Measurements from ENCODE around the gene TGIF1.

Gene TGIF1

DNA sequence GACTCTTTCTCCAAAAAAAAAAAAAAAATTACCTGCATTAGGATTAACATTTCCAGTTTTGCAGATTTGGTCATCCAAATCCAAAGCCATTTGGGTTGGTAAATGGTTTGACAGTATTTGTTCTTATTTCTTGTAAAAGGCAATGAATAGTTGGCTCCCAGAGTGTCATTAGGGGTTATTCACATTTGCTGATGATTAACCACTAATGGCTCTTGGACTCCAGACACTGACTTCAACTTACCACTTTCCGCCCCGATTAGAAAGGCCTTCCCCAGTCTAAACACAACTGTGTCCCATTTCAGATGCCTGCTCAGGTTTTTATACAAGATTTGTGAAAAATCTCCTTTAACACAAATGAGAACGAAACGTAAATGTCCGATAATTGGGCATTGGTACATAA is 9.6 kb upstream of the TGIF1 start:
- no peak for DNase-seq

DNA sequence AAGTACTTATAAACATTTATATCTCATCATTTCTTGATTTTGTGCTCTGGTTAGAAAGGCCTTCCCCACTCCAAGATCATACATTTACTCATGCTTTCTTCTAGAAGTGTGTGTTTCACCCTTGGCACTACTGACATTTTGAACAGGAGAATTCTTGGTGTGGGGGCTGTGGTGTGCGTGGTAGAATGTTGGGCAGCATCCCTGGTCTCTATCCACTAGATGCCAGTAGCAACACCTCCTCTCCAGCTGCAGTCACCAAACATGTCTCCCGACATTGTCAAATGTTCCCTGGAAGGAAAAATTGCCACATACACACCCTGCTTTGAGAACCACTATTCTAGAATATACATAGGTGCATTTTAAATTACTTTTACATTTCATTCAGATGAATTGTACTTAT is 8.7 kb upstream of the TGIF1 start:
- no peak for DNase-seq

DNA sequence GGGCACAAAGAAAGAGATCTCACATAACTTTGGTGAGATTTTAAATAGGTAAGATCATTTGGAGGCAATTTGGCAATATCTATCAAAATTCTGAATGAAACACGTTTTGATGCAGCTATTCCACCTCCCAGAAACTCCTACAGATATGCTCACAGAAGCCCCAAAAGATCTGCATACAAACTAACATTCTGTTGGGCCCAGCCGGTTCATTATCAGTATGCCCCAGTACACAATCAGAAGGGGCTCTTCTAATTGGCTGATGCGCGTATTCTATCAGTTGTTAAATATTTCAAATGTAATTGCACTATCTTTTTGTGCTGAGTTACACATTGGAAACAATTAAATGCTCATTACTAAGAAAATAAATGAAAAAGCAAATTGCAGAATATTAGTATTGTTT is 7.1 kb upstream of the TGIF1 start:
- DNase-seq = no peak

DNA sequence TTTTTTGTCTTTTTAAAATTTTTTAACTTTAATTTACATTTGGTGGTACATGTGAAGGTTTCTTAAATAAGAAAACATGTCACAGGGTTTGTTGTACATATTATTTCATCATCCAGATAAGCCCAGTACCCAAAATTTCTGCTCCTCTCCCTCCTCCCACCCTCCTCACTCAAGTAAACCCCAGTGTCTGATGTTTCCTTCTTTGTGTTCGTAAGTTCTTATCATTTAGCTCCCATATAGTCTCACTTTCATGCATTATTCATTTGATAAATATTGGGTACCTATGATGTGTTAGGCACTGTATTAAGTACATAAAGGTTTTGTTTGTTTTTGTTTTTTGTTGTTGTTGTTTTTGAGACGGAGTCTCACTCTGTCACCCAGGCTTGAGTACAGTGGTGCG is 5.7 kb upstream of the TGIF1 start:
- DNase-seq = no peak

DNA sequence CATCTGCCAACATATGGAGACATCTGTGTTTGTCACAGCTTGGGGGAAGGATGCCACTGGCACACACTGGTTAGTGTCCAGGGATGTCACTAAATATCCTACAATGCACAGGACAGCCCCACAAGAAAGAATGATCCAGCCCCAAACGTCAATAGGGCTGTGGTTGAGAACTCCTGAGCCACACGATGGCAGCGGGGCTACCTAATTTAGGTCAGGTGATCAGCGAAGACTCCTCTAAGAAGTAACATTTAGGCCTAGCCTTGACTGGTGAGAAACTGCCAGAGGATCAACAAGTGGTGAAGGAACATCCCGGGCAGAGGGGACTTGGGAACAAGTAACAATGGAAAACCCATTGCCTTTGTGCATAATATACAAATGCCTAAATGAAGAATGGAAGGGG is 5.0 kb upstream of the TGIF1 start:
- DNase-seq = no peak

DNA sequence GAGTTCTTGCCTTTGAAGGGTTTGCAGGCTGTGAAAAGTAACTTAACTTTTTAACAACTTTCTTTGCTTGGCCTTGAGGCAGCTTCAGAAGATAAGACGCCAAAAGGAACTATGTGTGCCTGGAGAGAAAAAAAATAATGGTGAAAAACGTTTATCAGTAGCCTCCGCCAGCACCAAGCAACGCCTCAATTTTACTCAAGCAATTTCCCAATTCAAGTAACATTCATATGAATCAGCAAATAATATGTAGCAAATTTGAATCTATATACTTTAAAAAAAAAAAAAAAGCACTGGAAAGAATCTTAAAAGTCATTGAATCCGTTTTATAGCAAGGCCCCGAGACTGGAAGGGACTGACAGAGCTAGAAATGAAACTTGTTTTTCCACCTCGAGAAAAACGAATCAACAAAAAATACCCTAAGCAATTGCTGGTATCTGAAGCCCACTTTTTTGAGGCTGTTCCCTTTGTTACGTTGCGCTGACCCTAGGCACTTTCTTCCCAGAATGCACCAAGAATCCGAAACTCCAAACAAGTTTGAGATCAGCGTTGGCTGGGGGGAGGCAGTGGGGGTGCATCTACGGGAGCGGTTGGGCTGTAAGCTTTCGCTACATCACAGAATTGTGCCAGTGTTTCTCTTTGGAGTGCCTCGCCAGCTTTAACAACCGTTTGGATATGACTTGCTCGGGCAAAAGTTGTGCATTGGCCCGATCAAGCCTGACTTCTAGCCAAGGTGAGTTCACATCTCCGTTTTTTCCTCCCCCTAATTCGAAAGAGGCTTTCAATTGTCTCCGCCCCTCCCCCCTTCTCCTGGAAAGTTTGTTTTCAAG is 2.7 kb upstream of the TGIF1 start:
- DNase-seq = no peak

DNA sequence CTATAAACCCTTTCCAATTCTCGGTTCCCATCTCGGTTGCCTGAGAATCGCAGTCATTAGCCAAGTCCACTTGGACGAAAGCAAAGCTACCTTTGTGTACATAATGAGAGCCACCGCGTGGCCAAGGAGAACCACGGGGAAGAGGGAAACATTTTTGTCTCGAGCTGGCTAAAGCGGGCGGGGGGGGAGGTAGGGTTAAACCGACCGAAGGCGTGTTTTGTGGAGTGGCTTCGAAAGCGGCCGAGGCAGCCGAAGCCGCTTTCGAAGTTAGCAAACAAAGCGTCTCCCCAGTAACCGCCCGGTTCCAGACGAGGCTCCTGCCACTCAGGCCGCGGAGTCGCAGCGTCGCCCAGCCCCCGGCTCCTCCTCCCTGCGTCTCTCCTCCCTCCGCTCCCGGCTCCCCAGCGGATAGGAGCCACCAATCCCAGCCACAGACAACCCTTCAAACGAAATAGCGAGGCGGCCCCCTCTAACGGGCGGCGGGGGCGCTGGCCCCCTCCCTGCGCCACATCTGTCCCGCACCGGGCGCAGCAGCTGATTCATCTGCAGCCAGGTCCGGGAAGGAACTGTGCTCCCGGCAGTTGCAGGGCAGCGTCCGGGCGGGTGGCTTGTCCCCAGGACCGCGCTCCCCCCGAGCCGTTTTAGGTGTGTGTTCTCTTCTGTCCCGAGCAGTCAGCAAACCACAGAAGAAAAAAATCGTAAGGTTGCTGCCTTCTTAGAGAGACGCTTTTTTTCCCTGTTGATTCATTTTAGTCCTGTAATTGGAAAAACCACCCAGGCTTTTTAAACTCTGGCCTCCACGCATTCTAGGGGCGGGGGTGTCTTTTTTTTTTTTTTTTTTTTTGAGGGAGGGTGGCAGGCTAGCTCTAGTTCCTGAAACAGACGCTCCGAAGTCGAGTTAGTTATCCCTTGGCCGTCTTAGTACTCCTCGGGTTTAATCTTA is 1.8 kb upstream of the TGIF1 start:
- peak; percentile 85 for DNase-seq

DNA sequence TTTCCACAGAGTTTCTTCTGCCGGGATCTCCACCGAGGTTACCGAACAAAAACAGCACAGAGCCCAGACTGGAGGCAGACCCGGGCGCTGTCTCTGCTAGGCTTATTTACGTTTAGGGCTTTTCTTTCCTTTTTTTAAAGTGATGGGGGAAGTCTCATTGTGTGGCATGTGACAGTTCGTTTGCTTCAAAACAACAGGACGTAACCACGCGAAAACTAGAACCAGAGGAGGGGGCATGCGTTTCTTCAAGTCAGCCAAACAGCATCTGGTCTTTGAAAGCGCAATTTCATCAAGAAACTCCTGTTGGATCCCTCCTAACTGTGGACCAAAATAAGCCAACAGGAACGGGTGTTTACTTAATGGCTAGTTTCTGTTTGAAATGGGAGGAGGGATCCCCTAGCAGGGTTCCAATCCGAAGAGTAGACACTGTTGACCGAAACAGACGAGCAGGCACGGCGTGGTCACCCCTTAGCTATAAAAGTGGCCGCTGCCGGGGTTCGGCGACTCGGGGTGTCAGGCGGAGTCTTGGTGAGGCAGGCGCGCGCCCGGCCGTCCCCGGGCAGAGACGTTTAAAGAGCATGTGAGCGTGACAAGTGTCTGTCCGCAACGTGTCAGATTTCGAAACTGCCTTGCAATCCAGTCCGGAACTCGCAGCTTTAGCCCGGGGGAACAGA is 997 bp upstream of the TGIF1 start:
- DNase-seq = peak; percentile 73

DNA sequence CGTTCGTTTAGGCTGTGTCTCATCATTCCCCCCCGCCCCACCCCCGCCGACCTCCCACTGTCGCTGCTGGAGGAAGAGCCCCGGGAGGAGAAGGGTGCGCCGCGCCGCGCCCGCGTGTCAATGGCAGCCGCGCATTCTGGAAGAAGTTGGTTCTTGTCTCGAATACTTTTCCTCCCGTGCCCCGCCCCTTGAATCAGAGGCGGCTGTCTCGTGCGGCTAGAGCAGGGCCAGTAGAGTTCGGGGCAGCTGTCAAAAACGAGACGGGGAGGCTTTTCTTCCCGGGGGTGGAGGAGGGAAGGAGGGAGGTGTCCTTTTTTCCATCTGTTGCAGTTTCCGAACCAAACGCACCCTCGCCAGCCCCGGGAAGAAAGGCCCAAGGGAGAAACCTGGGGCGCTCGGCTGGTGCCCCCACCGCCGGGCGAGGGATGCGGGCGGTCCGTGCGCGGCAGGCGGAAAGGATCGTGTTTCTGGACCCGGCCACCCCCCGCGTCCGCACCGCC is 410 bp upstream of the TGIF1 start:
- peak; percentile 80 for DNase-seq

DNA sequence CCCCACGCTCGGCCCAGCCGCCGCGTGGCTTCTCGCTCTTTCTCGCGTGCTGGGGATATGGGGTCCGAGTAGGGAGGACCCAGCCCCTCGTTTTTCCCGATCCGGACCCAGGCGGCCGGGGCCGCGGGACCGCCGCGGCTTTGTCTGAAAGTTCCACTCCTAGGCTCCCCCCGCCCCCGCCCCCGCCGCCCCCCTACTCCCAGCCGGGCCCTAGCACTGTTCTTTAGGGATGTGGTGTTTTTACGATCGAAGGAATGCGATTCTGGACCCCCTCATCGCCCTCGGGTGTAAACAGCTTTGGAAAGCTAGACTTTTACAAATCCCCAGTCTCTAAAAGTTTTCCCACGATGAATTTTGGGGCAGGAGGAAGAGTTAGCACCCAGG is 819 bp downstream of the TGIF1 start:
- DNase-seq = no peak

DNA sequence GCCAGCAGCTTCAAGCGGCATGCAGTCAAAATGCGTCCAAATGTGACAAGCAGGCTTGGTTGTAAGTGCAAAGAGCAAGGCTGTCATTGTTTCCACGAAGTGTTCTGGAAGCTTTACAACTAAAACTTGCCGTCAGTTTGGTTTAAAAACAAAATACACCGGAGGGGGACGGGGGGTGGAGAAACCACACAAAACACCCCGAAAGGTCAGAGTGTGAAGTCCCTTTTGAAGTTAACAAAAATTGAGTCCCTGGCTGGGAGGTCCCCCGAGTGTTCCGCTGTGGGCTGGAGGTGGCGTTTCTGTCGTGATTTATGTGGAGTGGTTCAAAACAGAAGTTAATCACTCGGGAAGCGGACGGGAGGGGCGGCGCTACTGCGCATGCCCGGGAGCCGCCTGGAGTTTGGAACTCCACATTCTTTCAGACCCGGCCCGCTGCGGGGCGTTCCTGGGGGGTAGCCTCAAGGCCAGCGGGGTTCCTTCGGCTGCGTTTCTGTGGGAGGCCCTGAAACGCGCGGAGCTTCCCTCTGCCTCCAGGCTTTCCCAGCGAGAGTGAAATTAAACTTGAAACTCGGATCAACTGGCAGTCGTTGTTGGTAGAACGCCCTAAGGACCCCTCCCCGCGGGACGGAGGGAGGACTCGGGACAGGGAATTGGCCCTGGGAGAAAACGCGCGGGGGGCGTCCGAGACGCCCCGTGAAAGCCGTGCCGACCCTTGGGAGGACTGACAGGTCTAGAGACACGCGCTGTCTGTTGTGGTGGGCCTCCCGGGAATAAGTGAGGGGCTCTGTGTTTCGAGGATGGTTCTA is 1.4 kb downstream of the TGIF1 start:
- DNase-seq = peak; percentile 89

DNA sequence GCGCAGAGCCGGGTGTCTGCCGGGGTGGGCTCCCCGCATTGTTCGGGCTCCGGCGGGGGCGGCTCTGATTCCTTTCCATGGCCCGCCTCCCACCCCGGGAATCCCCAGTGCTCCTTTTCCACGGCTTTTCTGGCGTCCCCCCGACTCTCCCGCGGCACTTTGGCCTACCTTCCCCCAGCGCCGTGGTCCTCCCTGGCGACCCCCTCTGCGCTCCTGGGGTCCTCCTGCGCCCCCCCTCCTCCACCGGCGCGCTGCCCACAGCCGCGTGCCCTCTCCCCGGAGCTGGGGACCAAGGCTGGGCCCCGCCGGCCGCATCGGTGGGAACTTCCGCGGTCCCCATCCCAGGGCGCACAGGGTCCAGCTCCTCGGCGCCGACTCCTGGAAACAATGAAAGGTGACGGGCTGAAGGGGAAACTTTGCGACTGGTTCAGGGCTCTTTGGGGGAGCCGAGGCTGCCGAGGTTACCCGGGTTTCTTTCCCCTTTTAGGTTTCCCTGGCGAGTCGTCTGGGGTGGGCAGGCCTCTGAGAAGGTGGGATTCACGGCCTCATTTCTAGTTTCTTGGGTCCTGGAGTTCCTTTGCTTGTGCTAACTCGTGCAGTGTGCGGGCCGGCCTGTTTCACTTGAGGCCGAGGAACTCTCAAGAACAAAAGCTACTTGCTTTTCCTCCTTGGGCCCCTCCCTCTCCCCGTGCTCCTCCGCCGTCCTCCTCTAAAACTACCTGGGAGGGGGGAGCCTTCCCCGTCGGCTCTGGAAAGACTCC is 2.2 kb downstream of the TGIF1 start:
- peak; percentile 58 for DNase-seq

DNA sequence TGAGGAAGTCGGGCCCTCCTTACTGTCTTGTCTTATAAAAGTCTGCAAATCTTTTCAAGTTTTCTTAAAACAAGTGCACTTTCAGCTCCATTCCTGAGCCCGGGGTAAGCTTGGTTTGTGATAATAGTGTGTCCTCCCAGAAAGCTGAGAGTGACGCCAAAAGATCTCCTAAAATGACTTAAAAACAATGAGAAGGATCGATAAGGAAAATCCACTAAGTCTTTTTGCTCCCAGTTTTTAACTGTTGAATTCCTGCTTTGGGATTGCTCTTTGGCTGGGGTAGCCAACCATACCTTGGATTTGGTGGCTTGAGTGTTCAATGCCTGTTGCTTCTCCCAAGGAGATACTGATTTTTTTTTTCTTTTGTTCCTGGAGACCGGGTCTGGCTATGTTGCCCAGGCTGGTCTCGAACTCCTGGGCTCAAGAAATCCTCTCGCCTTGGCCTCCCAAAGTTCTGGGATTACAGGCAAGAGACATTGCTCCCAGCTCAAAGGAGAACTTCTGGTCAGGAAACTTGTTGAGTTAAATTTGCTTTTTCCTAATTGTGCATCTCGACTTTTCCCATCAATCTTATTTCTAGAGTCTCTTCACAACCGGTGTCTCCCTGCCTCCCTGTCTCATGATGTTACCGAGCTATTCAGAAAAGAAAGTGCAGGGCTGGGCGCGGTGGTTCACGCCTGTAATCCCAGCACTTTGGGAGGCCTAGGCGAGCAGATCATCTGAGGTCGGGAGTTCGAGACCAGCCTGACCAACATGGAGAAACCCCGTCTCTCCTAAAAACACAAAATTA is 3.0 kb downstream of the TGIF1 start:
- peak; percentile 26 for DNase-seq

DNA sequence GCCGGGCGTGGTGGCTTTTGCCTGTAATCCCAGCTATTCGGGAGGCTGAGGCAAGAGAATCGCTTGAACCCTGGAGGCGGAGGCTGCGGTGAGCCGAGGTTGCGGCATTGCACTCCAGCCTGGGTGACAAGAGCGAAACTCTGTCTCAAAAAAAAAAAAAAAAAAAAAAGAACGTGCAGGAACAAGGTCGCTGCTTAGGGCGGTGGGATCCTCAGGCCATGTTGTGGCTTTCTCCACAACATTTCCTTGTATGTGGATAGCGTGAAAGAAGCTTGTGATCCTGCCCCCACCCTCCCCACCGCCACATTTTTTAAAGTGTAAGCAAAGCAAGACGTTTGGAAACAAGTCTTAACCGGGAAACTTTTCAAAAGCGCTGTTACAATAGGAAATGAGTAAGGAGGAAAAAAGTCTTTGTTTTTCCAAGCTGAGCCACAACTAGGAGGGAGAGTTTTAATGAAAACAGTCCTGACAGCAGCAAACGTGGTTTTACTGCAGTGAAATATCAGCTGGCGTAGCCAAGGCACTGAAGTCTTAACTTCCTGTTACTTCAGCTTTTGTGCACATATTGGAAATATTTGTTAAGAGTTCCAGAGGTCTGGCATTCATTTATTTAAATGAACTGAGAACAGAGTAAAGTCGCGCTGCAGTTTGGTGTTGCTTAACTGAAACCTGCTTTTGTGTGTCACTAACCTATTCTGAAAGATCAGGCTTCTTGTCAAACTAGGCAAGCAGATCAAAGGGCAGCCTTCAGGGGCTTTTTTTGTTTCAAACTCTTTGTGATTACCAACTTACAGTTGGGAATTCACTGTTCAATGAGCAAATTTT is 3.8 kb downstream of the TGIF1 start:
- peak; percentile 24 for DNase-seq

DNA sequence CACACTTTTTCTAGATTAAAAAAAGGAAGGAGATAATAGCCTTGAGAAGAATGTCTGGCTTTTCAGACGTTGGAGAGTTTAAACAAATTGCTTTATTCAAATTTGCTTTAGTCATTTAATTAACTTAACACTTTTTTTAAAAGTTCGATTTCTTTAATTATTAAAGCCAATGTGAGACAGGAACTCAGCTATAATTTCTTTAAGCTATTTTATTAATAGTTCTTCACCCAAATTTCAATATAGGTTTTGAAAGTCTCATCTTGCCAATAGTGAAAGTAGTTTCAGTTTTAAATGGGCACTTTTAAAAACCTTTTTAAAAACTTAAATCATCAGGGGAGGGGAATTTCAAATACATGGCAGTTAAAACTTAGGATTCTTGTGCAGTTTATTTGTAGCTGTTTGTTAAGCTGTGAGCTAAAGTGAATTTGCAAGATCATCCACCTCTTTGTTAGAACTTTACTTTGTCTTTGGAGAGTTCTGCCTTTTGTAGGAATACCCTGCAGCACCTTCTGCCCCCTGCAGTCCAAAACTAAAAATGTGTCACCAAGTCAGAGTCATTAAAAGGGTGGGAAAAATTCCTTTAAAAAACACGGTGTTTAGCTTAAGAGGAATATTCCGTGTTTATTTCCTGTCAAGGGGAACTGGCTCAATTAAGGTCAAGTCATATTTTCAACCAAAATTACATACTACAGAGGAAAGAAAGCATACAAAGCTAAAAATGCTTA is 4.6 kb downstream of the TGIF1 start:
- DNase-seq = no peak

DNA sequence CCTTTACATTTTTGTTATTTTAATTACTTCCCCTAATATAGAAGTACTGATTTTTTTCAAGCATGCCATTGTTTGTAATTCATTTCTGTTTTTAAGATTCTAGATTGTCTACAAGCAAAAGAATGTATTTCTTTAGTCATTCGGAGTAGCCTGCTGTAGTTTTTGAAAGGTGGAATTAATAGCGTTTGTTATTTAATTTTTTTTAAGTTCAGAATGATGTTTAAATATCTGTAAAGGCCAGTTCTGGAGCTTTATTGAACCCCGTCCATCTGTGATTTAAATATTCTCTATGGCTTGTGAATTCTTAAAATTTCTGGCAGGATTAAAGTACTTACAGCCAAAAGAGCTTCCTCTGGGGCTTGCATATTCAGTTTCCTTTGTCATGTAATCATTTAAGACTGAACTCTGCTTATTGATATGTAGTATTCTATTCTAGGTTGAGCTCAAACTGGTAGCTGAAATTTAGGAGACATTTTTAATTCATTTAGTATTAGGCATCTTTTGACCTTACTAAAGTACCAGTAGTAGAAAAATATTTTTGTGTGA is 5.2 kb downstream of the TGIF1 start:
- no peak for DNase-seq

DNA sequence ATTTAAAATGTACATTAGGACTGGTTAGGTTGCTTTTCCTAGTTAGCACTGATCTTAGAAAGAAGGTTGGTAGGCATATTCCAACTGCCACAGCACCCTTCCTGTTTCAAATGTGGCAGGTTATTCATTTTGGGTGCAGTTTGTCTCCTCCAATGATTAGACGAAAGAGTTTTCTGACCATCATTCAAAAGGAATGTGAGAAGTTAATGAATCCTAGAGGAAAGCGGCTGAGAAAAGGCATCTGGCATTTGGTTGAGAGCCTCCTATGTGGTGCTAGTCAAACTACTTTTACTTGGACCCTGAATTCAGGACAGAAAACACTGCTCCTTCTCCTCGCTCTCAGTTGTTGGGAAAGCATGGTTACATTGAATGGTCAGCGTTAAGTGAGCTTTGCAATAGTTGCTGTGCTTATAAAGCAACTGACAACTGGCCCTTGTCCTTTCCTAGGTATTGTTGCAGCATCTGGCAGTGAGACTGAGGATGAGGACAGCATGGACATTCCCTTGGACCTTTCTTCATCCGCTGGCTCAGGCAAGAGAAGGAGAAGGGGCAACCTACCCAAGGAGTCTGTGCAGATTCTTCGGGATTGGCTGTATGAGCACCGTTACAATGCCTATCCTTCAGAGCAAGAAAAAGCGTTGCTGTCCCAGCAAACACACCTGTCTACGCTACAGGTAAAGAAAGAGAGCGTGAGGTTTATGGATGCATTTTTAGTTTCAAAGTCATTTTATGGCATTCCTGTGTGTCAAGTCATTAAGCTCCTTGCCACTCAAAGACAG is 6.1 kb downstream of the TGIF1 start:
- no peak for DNase-seq

DNA sequence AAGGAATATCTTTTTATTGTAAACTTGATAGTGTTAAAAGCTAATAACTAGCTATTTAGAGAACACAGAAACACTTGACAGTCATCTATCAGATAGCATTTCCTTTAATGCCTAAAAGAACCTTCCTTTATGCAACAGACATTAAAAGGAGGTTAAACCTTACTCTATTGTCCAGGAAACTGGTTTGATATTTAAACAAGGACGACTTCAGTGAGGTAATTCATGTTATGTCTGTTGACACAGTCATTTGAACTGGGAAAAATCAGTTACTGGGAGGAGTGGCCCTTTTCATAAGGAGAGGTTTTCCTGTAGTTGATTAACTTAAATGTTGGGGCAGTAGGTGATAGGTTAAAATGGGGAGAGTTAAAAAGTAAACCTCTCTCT is 6.7 kb downstream of the TGIF1 start:
- no peak for DNase-seq

Measured in activated T-cell treated with anti-CD3 and anti-CD28 coated beads, Interleukin-2, amount 50 U/mL, for 1 hour (primary cell).